GM06990 (cell line): ENCODE measurements around the gene YAF2.

Experiments used
- DNase-seq: peaks from one replicate; pipeline ENCODE4 v3.0.0-alpha.2; 2011; ENCODE audit not compliant: insufficient read length; ENCODE audit errors: extremely low read depth
- H3K27me3 ChIP-seq: replicated peaks from 2 replicates; pipeline ENCODE4 v1.6.0; 2011; ENCODE audit warnings: low read length; ENCODE audit not compliant: control insufficient read depth, insufficient read depth
- H3K36me3 ChIP-seq: 2 replicates; pipeline ENCODE4 v1.5.1; 2011; ENCODE audit warnings: low read length; ENCODE audit not compliant: control insufficient read depth, insufficient read depth
- H3K4me3 ChIP-seq: replicated peaks from 2 replicates; pipeline ENCODE4 v1.5.1; 2011; ENCODE audit warnings: low read depth, mild to moderate bottlenecking, control low read depth, low read length
- TF ChIP-seq, protein P1 (sequence below): IDR thresholded peaks from 2 replicates; pipeline ENCODE4 v1.5.1; 2011; ENCODE audit warnings: low read length, control low read depth, mild to moderate bottlenecking, inconsistent platforms; ENCODE audit not compliant: insufficient read depth, poor library complexity, severe bottlenecking

YAF2 gene

DNA sequence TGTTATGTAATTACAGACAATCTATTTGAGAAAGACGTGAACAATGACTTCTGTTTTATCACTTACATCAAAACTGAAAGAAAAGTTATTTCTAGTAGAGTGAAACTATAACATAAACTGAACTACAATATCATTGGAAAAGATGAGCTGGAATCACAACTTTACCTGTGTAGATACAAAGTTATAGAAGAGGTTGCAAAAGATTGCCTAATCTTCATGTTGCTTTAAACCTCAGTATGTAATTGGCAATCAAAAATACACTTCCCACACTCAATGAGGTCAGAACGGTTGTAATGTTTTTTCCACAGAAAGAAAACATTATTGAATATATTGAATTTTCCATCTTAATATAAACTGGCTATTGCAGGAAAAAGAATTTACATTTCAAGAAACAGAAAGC lies 55.7 kb downstream of the YAF2 start:
- Histone ChIP-seq H3K36me3 (peaks cover 1% of the 10 kb centered on the region), H3K27me3 (no peaks in the 10 kb centered on the region), H3K4me3 (no peak overlapping the region)
- TF ChIP-seq, protein P1, sequence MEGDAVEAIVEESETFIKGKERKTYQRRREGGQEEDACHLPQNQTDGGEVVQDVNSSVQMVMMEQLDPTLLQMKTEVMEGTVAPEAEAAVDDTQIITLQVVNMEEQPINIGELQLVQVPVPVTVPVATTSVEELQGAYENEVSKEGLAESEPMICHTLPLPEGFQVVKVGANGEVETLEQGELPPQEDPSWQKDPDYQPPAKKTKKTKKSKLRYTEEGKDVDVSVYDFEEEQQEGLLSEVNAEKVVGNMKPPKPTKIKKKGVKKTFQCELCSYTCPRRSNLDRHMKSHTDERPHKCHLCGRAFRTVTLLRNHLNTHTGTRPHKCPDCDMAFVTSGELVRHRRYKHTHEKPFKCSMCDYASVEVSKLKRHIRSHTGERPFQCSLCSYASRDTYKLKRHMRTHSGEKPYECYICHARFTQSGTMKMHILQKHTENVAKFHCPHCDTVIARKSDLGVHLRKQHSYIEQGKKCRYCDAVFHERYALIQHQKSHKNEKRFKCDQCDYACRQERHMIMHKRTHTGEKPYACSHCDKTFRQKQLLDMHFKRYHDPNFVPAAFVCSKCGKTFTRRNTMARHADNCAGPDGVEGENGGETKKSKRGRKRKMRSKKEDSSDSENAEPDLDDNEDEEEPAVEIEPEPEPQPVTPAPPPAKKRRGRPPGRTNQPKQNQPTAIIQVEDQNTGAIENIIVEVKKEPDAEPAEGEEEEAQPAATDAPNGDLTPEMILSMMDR = no peak
- DNase-seq = no peak

DNA sequence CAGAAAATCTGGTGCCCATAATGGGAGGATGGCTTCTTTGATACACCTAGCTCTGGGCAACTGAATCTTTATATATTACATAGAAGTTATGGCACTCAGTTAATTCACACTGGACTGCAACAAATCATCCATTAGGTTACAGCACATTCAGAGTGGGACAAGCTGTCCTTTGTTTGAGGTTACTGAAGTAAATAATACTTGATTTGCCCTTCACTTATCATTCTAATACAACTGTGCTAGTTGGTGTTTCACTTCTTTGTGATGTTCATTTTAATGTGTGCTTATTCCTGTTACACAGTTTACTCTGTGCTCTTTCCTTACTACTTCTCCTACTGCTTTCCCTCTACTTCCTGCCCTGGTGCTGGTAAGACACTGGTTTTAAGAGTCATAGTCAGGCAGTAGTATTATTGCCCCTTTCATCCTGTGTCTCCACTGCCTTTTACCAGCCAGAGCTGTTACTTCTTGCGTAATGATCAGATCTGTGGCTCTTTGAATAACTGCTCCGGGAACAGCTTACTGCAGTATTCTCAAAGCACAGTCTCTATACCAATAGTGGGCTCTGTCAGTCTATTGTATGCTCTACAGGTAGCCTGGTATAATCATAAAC lies 57.0 kb downstream of the YAF2 start:
- TF ChIP-seq, protein P1 = no peak
- no peak for DNase-seq
- H3K27me3 ChIP-seq = no peaks in the 10 kb centered on the region
- peaks cover 2% of the 10 kb centered on the region for H3K36me3 ChIP-seq
- H3K4me3 ChIP-seq = no peak overlapping the region

DNA sequence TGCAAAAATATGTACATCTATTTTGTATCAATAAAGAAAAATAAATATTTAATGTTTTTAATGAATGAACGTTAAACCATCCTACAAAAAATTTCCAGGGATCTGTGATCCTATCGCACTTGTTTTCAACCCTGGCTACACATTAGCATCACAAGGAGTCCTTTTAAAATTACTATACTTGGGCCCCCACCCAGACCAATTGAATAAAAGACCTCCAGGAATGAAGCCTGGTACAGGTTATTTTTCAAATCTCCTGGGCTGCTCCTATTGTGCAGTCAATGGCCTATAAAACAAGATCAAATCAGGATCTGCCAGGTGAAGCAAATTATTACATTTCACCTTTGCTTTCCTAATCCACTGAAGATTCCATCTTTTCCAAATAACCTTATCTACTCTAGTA lies 59.9 kb downstream of the YAF2 start:
- TF ChIP-seq, protein P1 = no peak
- peaks cover 2% of the 10 kb centered on the region for H3K36me3 ChIP-seq

DNA sequence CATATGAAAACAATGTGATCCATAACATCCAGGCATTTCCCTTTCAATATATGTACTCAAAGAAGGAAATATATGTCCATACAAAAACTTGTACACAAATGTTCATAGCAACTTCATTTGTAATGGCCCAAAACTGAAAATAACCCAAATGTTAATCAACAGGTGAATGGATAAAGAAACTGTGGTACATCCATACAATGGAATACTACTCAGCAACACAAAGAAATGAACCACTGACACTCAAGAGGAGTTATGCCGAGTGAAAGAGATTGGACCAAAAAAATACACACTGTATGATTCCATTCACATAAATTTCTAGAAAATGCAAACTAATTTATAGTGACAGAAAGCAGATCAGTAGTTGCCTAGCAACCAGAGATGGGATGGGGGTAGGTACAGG lies 63.1 kb downstream of the YAF2 start:
- no peak for DNase-seq
- H3K36me3 ChIP-seq = peaks cover 4% of the 10 kb centered on the region; the same call in 1 of the 2 replicates

More for the DNA sequence above, 59.9 kb downstream of the YAF2 start:
- Histone ChIP-seq H3K27me3 (no peaks in the 10 kb centered on the region), H3K4me3 (no peak overlapping the region)
- DNase-seq = no peak

DNA sequence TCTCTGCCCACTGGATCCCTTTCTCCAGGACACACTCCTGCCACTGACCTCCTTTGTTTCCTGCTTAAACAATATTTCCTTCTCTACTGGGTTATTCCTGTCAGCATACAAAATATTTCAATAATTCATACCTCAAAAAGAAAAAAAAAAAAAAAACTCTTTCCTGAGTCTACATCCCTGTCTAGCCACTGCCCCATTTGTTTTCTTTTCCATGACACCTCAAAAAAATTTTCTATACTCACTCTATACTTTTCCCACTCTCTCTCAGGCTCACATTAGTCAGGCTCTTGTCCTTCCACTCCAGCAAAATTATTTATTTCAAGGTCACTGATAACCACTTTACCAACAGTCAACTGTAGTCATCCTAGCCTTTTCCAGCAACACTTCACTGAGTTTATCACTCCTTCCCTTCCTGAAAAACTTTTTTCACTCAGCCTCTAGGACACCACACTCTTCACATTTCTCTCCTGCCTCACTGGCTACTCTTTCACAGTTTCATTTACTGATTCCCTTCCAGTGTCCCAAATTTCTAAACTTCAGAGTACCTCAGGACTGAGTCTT lies 64.0 kb downstream of the YAF2 start:
- no peak overlapping the region for H3K4me3 ChIP-seq
- no peak for DNase-seq
- peaks cover 4% of the 10 kb centered on the region; the same call in 1 of the 2 replicates for H3K36me3 ChIP-seq
- H3K27me3 ChIP-seq = no peaks in the 10 kb centered on the region
- TF ChIP-seq, protein P1 = no peak

More for the DNA sequence above, 63.1 kb downstream of the YAF2 start:
- TF ChIP-seq, protein P1 = no peak
- Histone ChIP-seq H3K27me3 (no peaks in the 10 kb centered on the region), H3K4me3 (no peak overlapping the region)
